Activated naive CD4-positive, alpha-beta T cell treated with anti-CD3 and anti-CD28 coated beads, Interleukin-2, amount 10 ng/mL, durations not matched to agents 7 days and 5 days (primary cell): ENCODE measurements around the gene CYP4F22.
A peak's percentile ranks its signal among the peaks of the same experiment; 100 is the strongest.

ENCODE experiments used
- CTCF ChIA-PET: fragments of 350-600 bp; sonication (Branson Sonifier 250); formaldehyde crosslinking; loops from one replicate; lab custom pipeline; 2021; ENCODE audit warnings: antibody characterized with exemption; lab: Charles Lee
- DNase-seq: peaks from one replicate; pipeline ENCODE4 v3.0.0-alpha.2; 2020
- H3K27ac Mint-ChIP-seq: one replicate; pipeline ENCODE4 v1.8.0; 2021; ENCODE audit warnings: mild to moderate bottlenecking, moderate library complexity, mixed read lengths
- H3K27me3 Mint-ChIP-seq: one replicate; pipeline ENCODE4 v1.8.0; 2021; ENCODE audit warnings: mild to moderate bottlenecking, mixed read lengths
- H3K36me3 Mint-ChIP-seq: one replicate; pipeline ENCODE4 v1.8.0; 2021; ENCODE audit warnings: mixed read lengths
- H3K4me1 Mint-ChIP-seq: one replicate; pipeline ENCODE4 v1.8.0; 2021; ENCODE audit warnings: mixed read lengths
- H3K4me3 Mint-ChIP-seq: one replicate; pipeline ENCODE4 v1.8.0; 2021; ENCODE audit warnings: mild to moderate bottlenecking, moderate library complexity, mixed read lengths
- H3K9me3 Mint-ChIP-seq: one replicate; pipeline ENCODE4 v1.8.0; 2021; ENCODE audit warnings: mixed read lengths

Gene CYP4F22

DNA sequence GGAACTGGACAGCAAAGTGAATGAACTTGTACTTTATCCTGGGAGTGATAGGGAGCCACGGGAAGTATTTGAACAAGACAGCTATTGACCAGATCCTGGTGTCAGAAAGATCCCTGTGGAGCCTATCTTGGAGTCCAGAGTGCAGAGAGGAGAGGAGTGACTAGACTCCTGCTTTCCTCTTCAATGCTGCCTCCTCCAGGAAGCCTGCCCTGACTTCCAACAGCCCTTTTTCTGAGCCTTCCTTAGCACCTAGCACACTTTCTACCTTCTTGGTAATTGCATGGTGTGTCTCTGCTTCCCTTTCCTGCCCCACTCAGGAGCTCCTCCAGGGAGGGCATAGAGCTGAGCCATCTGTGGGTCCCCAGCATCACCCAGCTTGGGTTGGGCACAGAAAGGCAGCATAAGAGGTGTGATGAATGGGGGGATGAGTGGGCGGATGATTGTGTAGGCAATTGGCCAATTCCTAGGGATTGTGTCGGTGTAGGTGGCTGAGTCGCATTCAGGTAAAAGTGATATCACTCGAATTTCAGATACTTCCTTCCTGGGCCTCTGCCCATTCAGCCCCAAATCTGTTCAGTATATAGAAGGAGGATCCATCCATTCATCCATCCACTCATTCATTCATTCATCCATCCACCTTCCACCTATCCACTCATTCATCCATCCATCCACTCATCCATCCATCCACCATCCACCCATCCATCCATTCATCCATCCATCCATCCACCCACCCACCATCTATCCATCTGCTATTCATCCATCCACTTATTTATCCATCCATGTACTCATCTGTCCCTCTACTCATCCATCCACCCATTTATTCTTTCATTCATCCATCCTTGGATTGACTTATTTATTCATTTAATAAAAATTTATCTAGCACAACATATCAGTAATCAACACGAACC lies 26.9 kb downstream of the CYP4F22 start:
- Mint-ChIP-seq H3K9me3 (peaks cover 10% of the 10 kb centered on the region), H3K27me3 (peaks cover 22% of the 10 kb centered on the region), H3K4me3 (no peak overlapping the region), H3K27ac (no peak overlapping the region), H3K36me3 (peaks cover 2% of the 10 kb centered on the region), H3K4me1 (peaks cover 22% of the 10 kb centered on the region)
- DNase-seq = no peak
- CTCF ChIA-PET = interaction anchor here (1.6 kb wide), 1 partner anchor 115 kb away, joined by 5 read pairs; no protein-coding TSS in a partner anchor

DNA sequence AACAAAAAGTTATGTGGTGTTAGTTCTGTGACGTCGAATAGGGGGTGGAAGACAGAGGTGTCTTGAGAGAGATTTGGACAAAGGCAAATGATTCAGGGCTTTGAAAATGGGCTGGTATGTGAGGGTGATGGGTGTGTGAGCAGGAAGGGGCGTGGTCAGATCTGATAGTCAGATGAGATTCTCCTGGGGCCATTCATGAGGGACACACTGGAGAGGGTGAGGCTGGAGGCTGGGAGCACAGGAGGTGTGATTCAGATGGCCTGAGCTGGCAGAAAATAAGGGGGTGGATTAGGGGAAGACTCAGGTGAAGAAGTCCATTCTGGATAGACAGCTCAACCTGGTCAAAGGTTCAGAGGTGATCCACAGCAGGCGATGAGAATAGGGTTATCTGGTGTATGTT lies 28.0 kb downstream of the CYP4F22 start:
- Mint-ChIP-seq H3K4me3 (no peak overlapping the region), H3K36me3 (no peaks in the 10 kb centered on the region), H3K4me1 (peaks cover 22% of the 10 kb centered on the region), H3K27ac (no peak overlapping the region), H3K9me3 (peaks cover 7% of the 10 kb centered on the region), H3K27me3 (peaks cover 22% of the 10 kb centered on the region)
- CTCF ChIA-PET = no interaction called here
- no peak for DNase-seq

DNA sequence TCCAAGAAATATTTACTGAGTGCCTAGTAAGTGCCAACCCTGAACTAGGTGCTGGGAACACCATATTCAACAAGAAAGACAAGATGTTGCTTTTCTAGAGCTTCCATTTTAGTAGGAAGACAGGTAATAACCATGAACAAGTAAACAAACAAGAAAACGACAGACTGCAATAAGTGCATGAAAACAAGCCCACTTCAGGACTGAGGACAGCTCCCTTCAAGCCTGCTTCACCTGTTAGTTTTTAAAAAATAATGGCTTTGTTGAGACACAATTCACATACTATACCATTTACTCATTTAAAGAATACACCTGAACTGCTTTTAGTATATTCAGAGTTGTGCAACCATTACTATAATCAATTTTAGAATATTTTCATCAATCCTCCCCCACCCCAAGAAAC lies 30.4 kb downstream of the CYP4F22 start:
- Mint-ChIP-seq H3K27ac (no peak overlapping the region), H3K27me3 (peaks cover 29% of the 10 kb centered on the region), H3K36me3 (no peaks in the 10 kb centered on the region), H3K9me3 (peaks cover 7% of the 10 kb centered on the region), H3K4me1 (peaks cover 6% of the 10 kb centered on the region), H3K4me3 (no peak overlapping the region)
- CTCF ChIA-PET = no interaction called here
- peak; percentile 44 for DNase-seq

DNA sequence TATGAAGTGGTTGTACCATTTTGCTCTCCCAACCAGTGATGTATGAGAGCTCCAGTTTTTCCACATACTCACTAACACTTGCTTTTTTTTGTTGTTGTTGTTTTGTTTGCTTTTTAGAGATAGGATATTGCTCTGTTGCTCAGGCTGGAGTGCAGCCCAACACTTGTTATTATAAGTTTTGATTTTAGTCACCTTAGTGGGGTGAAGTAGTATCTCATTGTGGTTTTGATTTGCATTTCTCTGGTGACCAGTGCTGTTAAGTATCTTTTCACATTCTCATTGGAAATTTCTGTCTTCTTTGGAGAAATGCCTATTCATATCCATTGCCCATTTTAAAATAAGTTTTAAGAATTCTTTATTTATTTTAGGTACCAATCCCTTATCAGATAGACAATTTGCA lies 31.3 kb downstream of the CYP4F22 start:
- Mint-ChIP-seq H3K27ac (no peak overlapping the region), H3K4me1 (peaks cover 5% of the 10 kb centered on the region), H3K27me3 (peaks cover 30% of the 10 kb centered on the region), H3K9me3 (peaks cover 7% of the 10 kb centered on the region), H3K4me3 (no peak overlapping the region), H3K36me3 (no peaks in the 10 kb centered on the region)
- CTCF ChIA-PET = no interaction called here
- DNase-seq = no peak

DNA sequence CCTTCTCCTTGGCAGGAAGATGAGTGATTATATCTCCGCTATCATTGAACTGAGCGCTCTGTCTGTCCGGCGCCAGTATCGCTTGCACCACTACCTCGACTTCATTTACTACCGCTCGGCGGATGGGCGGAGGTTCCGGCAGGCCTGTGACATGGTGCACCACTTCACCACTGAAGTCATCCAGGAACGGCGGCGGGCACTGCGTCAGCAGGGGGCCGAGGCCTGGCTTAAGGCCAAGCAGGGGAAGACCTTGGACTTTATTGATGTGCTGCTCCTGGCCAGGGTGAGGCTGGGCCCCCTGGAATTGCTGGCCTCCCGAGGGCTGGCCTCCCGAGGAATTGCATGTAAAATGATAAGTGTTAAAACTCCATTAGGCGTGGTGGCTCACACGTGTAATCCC lies 32.1 kb downstream of the CYP4F22 start:
- CTCF ChIA-PET = no interaction called here
- Mint-ChIP-seq H3K4me1 (peaks cover 3% of the 10 kb centered on the region), H3K36me3 (no peaks in the 10 kb centered on the region), H3K27ac (no peak overlapping the region), H3K27me3 (peaks cover 25% of the 10 kb centered on the region), H3K9me3 (peaks cover 7% of the 10 kb centered on the region), H3K4me3 (no peak overlapping the region)
- no peak for DNase-seq

DNA sequence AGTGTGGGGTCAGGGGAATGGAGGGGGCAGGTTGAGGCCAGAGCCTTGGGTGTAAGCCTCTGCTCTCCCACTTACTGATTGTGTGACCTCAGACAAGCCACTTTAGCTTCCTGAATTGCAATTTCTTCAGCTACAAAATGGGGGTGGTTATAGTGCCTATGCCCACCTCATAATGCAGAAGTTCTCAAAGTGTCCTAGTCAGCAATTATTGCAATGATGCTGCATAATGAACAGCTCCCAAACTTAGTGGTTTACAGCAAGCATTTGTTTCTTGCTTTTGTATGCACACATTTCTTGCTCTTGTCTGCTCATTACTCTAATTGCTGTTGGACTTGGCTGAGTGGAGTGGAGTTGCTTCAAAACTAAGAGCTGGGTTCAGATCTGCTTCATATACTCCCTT lies 36.0 kb downstream of the CYP4F22 start:
- CTCF ChIA-PET = no interaction called here
- no peaks in the 10 kb centered on the region for H3K36me3 Mint-ChIP-seq
- H3K9me3 Mint-ChIP-seq = no peaks in the 10 kb centered on the region
- H3K4me3 Mint-ChIP-seq = no peak overlapping the region
- H3K27ac Mint-ChIP-seq = no peak overlapping the region
- H3K27me3 Mint-ChIP-seq = peaks cover 28% of the 10 kb centered on the region
- no peaks in the 10 kb centered on the region for H3K4me1 Mint-ChIP-seq
- DNase-seq = no peak

DNA sequence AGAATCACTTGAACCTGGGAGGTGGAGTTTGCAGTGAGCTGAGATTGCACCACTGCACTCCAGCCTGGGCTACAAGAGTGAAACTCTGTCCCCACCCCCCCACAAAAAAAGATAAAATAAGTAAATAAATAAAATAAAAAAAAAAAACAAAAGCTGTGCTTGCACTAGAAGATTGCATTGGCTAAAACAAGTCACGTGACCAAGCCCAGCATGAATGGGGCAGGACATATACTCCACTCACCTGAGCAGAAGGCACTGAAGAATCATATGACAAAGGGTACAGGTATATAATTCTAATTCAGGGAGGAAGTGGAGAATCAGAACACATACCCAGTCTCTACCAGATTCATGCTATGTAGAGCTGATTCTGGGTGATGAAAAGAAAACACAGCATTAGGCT lies 36.6 kb downstream of the CYP4F22 start:
- H3K4me1 Mint-ChIP-seq = peaks cover under 1% of the 10 kb centered on the region
- DNase-seq = no peak
- no peaks in the 10 kb centered on the region for H3K9me3 Mint-ChIP-seq
- H3K27me3 Mint-ChIP-seq = peaks cover 28% of the 10 kb centered on the region
- no peaks in the 10 kb centered on the region for H3K36me3 Mint-ChIP-seq
- no peak overlapping the region for H3K4me3 Mint-ChIP-seq
- H3K27ac Mint-ChIP-seq = no peak overlapping the region
- CTCF ChIA-PET = no interaction called here

DNA sequence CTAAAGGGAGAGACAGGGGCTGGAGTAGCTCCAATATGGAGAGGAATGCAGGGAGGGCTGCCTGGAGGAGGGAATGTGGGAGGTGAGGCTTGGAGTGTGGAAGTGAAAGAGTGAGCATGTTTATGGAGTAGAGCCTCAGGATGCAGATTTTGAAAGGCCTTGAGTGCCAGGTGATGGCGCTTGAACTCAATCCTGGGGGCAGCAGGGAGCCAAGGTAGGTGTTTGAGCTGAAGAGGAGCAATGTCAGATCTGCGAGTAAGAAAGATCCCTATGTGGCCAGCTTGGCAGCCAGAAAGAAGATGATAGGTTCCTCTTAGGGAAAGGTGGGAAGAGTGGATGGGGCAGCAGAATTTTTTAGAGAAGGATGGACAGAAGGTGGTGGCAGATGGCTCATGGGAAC lies 40.3 kb downstream of the CYP4F22 start:
- CTCF ChIA-PET = interaction anchor here (1.1 kb wide), 1 partner anchor 68 kb away, joined by 3 read pairs; no protein-coding TSS in a partner anchor
- DNase-seq = no peak
- Mint-ChIP-seq H3K27ac (no peak overlapping the region), H3K4me1 (peaks cover 17% of the 10 kb centered on the region), H3K36me3 (no peaks in the 10 kb centered on the region), H3K27me3 (peaks cover 48% of the 10 kb centered on the region), H3K9me3 (no peaks in the 10 kb centered on the region), H3K4me3 (no peak overlapping the region)

DNA sequence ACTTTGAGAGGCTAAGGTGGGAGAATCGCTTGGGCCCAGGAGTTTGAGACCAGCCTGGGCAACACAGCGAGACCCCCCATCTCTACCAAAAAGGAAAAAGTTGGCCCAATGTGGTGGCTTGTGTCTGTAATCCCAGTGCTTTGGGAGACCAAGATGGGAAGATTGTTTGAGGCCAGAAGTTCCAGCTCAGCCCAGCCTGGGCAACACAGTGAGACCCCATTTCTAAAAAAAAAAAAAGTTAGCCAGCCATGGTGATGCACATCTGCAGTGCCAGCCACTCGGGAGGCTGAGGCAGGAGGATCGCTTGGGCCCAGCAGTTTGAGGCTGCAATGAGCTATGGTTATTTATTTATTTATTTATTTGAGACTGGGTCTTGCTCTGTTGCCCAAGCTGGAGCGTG lies 41.3 kb downstream of the CYP4F22 start:
- Mint-ChIP-seq H3K27ac (no peak overlapping the region), H3K9me3 (no peaks in the 10 kb centered on the region), H3K4me1 (peaks cover 22% of the 10 kb centered on the region), H3K27me3 (peaks cover 51% of the 10 kb centered on the region), H3K36me3 (no peaks in the 10 kb centered on the region), H3K4me3 (no peak overlapping the region)
- CTCF ChIA-PET = interaction anchor here (9.5 kb wide), 1 partner anchor 131 kb away, joined by 152 read pairs; the partner anchor contains the start of gene AKAP8L
- no peak for DNase-seq

DNA sequence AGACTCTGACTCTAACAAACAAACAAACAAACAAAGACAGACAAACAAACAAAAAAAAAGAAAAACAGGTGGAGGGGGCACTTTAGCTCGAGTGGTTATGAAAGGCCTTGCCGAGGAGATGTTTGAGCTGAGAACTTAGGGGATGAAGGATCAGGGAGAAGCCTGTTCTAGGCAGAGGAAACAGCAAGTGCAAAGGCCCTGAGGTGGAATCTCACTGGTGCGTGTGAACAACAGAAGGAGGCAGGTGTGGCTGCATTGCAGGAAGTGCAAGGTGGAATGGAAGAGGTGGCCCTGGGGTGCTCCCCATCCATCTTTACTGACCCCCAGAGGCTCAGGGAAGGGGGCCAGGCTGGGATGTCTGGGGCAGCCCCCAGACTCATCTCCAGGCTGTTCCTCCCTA lies 41.9 kb downstream of the CYP4F22 start:
- CTCF ChIA-PET = interaction anchor here (0.6 to 9.5 kb wide), 3 partner anchors 39 to 131 kb away, joined by 3 to 152 read pairs (median 8); partner anchors contain the start of gene AKAP8L
- no peaks in the 10 kb centered on the region for H3K36me3 Mint-ChIP-seq
- no peak overlapping the region for H3K4me3 Mint-ChIP-seq
- no peaks in the 10 kb centered on the region for H3K9me3 Mint-ChIP-seq
- peaks cover 50% of the 10 kb centered on the region for H3K27me3 Mint-ChIP-seq
- H3K27ac Mint-ChIP-seq = no peak overlapping the region
- peaks cover 28% of the 10 kb centered on the region for H3K4me1 Mint-ChIP-seq
- DNase-seq = no peak

DNA sequence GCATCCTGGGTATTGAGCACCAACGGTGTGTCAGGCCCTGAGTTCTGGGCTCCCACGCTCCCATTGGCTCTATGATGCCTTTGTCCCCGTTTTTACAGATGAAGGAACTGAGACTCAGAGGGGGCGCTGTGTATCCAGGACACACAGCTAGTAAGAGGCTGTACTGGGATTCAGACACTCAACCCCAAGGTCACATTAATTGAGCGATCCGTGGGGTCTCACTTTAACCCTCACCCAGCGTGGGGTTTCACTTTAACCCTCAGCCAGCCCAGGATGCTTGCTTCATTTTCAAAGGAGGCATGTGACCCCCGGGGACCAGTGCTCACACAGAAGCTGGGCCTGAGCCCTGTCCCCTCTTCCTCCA lies 42.6 kb downstream of the CYP4F22 start:
- no peaks in the 10 kb centered on the region for H3K9me3 Mint-ChIP-seq
- peak overlapping the region; percentile 72 for H3K4me3 Mint-ChIP-seq
- CTCF ChIA-PET = interaction anchor here (1.0 to 9.5 kb wide), 5 partner anchors 71 to 172 kb away, joined by 3 to 152 read pairs (median 3); partner anchors contain the start of genes AKAP8L and PGLYRP2
- DNase-seq = no peak
- H3K27me3 Mint-ChIP-seq = peaks cover 50% of the 10 kb centered on the region
- H3K36me3 Mint-ChIP-seq = no peaks in the 10 kb centered on the region
- peak overlapping the region; percentile 42 for H3K27ac Mint-ChIP-seq
- peaks cover 34% of the 10 kb centered on the region for H3K4me1 Mint-ChIP-seq

DNA sequence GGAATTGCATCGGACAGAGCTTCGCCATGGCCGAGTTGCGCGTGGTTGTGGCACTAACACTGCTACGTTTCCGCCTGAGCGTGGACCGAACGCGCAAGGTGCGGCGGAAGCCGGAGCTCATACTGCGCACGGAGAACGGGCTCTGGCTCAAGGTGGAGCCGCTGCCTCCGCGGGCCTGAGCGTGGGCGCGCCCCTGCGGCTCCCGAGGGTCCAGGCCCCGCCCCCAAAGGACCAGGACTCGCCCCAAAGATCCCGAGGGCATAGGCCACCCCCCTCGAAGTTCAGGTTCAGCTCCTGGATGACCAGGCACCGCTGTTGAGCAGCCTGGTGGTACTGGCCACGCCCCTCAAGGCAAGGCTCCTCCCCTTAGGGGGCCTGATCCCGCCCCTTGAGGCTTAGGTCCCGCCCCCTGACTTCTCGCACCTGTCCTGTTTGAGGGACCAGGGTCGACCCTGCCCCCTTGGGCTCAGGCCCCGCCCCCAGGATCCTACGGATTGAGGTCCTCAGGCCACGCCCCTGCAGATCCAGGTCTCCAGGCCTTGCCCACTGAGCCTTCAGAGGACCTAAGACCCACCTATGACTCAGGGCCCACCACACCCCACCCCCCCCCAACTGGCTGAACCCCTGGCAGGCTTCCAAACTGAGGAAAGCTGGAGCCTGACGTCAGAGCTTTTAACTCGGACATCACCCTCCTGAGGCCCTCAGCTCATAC lies 43.1 kb downstream of the CYP4F22 start:
- CTCF ChIA-PET = interaction anchor here (1.0 to 9.5 kb wide), 5 partner anchors 72 to 173 kb away, joined by 3 to 152 read pairs (median 3); partner anchors contain the start of genes AKAP8L and PGLYRP2
- Mint-ChIP-seq H3K36me3 (no peaks in the 10 kb centered on the region), H3K4me3 (peak overlapping the region; percentile 72), H3K27ac (peak overlapping the region; percentile 42), H3K4me1 (peaks cover 38% of the 10 kb centered on the region), H3K27me3 (peaks cover 51% of the 10 kb centered on the region), H3K9me3 (no peaks in the 10 kb centered on the region)
- peak; percentile 74 for DNase-seq

DNA sequence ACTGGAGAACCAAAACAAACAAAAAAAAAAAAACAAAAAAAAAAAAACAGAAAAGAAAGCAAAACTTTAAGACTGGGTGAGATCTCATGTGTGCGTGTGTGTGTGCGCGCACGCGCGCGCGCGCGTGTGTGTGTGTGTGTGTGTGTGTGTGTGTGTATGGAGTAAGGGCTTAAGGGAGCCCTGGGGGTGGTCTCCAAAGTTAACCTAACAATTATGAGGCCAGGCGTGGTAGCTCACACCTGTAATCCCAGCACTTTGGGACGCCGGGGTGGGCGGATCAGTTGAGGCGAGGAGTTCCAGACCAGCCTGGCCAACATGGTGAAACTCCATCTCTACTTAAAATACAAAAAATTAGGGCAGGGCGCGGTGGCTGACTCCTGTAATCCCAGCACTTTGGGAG lies 46.7 kb downstream of the CYP4F22 start:
- CTCF ChIA-PET = interaction anchor here (1.3 to 9.5 kb wide), 5 partner anchors 86 to 175 kb away, joined by 6 to 152 read pairs (median 7); partner anchors contain the start of gene AKAP8L
- Mint-ChIP-seq H3K27ac (no peak overlapping the region), H3K4me1 (peaks cover 40% of the 10 kb centered on the region), H3K36me3 (no peaks in the 10 kb centered on the region), H3K9me3 (no peaks in the 10 kb centered on the region), H3K4me3 (peak overlapping the region; percentile 72), H3K27me3 (peaks cover 59% of the 10 kb centered on the region)
- no peak for DNase-seq
